ENCODE measurements around the gene AGPAT4. TPM values are rescaled to one million over a fixed set of nuclear protein-coding genes. Genes with fewer than 3 reads are reported as not detected.

Gene AGPAT4
- total RNA-seq, 1 experiment from 2014 or later = 22.0 TPM

GRCh38 chr6:161200610-161201370 lies 73.1 kb downstream of the AGPAT4 start:
- Histone ChIP-seq H4K5ac (ENCODE audit: insufficient read length, low read depth, low read length) (no peak overlapping the region), H3K9me3 (ENCODE audit: control insufficient read depth, low read depth, low read length) (no peaks in the 10 kb centered on the region), H3K27ac (ENCODE audit: insufficient read length, low read depth, low read length) (no peak overlapping the region), H3K23ac (ENCODE audit: insufficient read length, low read depth, low read length) (no peak overlapping the region), H4K8ac (replicated peaks; ENCODE audit: insufficient read length, low read depth, low read length) (no peak overlapping the region), H2BK15ac (ENCODE audit: low read depth, low read length) (no peak overlapping the region), H4K91ac (ENCODE audit: insufficient read length, low read depth, low read length) (no peak overlapping the region), H2BK120ac (ENCODE audit: low read depth, low read length, poor library complexity, severe bottlenecking) (no peak overlapping the region), H3K27me3 (ENCODE audit: insufficient read depth, low read length) (no peaks in the 10 kb centered on the region), H3K4me1 (ENCODE audit: insufficient read depth, low read length) (no peaks in the 10 kb centered on the region; the same call in 1 of the 2 replicates), H4K20me1 (ENCODE audit: control insufficient read depth, insufficient read depth, insufficient read length) (no peaks in the 10 kb centered on the region), H3T11ph (ENCODE audit: low read length) (no peak overlapping the region), H3K9ac (ENCODE audit: extremely low read depth, insufficient read length, low read length) (no peak overlapping the region), H3K14ac (ENCODE audit: insufficient read depth, low read length) (no peak overlapping the region), H2AFZ (ENCODE audit: low read length) (no peak overlapping the region), H2AK5ac (ENCODE audit: insufficient read length, low read length) (no peak overlapping the region), H2BK20ac (ENCODE audit: low read depth, low read length, poor library complexity, severe bottlenecking) (no peak overlapping the region), H2BK5ac (ENCODE audit: insufficient read length, low read length) (no peak overlapping the region), H3K4ac (ENCODE audit: low read depth, low read length) (no peak overlapping the region), H3K4me2 (ENCODE audit: insufficient read depth, insufficient read length, low read length) (no peak overlapping the region), H3K18ac (ENCODE audit: insufficient read length, low read depth, low read length) (no peak overlapping the region), H3K56ac (ENCODE audit: insufficient read length, low read depth, low read length) (no peak overlapping the region), H3K23me2 (ENCODE audit: insufficient read length, low read depth, low read length, poor library complexity, severe bottlenecking) (no peaks in the 10 kb centered on the region), H3K79me2 (ENCODE audit: insufficient read depth, low read length) (no peaks in the 10 kb centered on the region), H3K79me1 (ENCODE audit: insufficient read depth, low read depth, low read length, poor library complexity, severe bottlenecking) (no peaks in the 10 kb centered on the region), H2BK12ac (ENCODE audit: insufficient read length, low read depth, low read length) (no peak overlapping the region)
- Mint-ChIP-seq H3K9me3 (peaks cover 0 to under 1% of the 10 kb centered on the region in 2 experiments; a peak in 1 of 5 replicates), H3K4me1 (peaks cover 36 to 38% of the 10 kb centered on the region in 2 experiments), H3K27me3 (ENCODE audit: low read depth) (no peaks in the 10 kb centered on the region), H3K36me3 (ENCODE audit: insufficient read depth in 1 of 3, low read depth in 3 of 3) (peaks cover 9 to 21% (median 17%) of the 10 kb centered on the region in 3 experiments; a peak in 6 of 7 replicates), H3K27ac (0 out of 7 replicates have a peak overlapping the region, but pooled peaks of 1 of the 3 experiments have one; percentile 21), H3K4me3 (no peak overlapping the region)
- TF ChIP-seq, protein P1, sequence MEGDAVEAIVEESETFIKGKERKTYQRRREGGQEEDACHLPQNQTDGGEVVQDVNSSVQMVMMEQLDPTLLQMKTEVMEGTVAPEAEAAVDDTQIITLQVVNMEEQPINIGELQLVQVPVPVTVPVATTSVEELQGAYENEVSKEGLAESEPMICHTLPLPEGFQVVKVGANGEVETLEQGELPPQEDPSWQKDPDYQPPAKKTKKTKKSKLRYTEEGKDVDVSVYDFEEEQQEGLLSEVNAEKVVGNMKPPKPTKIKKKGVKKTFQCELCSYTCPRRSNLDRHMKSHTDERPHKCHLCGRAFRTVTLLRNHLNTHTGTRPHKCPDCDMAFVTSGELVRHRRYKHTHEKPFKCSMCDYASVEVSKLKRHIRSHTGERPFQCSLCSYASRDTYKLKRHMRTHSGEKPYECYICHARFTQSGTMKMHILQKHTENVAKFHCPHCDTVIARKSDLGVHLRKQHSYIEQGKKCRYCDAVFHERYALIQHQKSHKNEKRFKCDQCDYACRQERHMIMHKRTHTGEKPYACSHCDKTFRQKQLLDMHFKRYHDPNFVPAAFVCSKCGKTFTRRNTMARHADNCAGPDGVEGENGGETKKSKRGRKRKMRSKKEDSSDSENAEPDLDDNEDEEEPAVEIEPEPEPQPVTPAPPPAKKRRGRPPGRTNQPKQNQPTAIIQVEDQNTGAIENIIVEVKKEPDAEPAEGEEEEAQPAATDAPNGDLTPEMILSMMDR (conservative IDR thresholded peaks at IDR 0.05) = peak; percentile 57
- no CpG with 5 or more reads among the region's 8 CpGs for WGBS (ENCODE audit: extremely low coverage, insufficient read length, low lambda C conversion rate)
- no peak for DNase-seq
